Measurements from ENCODE around the gene CAV2. TPM values are rescaled to one million over a fixed set of nuclear protein-coding genes. Genes with fewer than 3 reads are reported as not detected.

The CAV2 gene
- total and polyA plus RNA-seq, 2 of the 8 experiments (the other 6 are each of a cell fraction or from before 2014, with no cell fraction given): 2.8 to 4.7 TPM

GRCh38 chr7:116502201-116503096, 2.9 kb downstream of the CAV2 start:
- H3K4me1 ChIP-seq (replicated peaks in 1 of 4; ENCODE audit: control insufficient read depth in 3 of 4, insufficient read depth in 4 of 4, low read length in 3 of 4): peaks cover 2 to 4% (median 3%) of the 10 kb centered on the region in 4 experiments; a peak in 4 of 7 replicates
- H3K79me2 ChIP-seq (ENCODE audit: control insufficient read depth in 1 of 2, insufficient read depth in 2 of 2, low read length in 2 of 2): no peaks in the 10 kb centered on the region
- H3K23ac ChIP-seq (ENCODE audit: insufficient read length): no peak overlapping the region
- H3K9me3 ChIP-seq (ENCODE audit: insufficient read depth in 2 of 2, low read depth in 1 of 2, low read length in 1 of 2): no peaks in the 10 kb centered on the region
- DNase-seq (ENCODE audit: low read depth in 1 of 2, low spot score in 2 of 2): no peak
- no peak overlapping the region for H3K14ac ChIP-seq (ENCODE audit: insufficient read length)
- no peak overlapping the region for H2AK5ac ChIP-seq (ENCODE audit: low read depth, low read length)
- ChIA-PET CTCF (ENCODE audit: partially characterized antibody) (interaction anchor here (1.5 kb wide), 1 partner anchor 23 kb away, joined by 5 read pairs; no protein-coding TSS in a partner anchor), POLR2A (ENCODE audit: partially characterized antibody) (no interaction called here)
- peaks cover 0 to 2% of the 10 kb centered on the region in 2 experiments for H4K20me1 ChIP-seq (replicated peaks in 1 of 2; ENCODE audit: control insufficient read depth in 1 of 2, insufficient read depth in 2 of 2, low read length in 2 of 2)
- H4K91ac ChIP-seq (replicated peaks; ENCODE audit: insufficient read length, low read length): no peak overlapping the region
- H3K56ac ChIP-seq (replicated peaks; ENCODE audit: insufficient read length, low read depth, low read length): no peak overlapping the region
- no peaks in the 10 kb centered on the region for H3K79me1 ChIP-seq (ENCODE audit: low read depth, low read length)
- H2BK5ac ChIP-seq (ENCODE audit: low read depth, low read length): no peak overlapping the region
- H2AFZ ChIP-seq (ENCODE audit: low read length): no peak overlapping the region
- 86% methylated on average over 2 of the region's 2 CpGs; no CpG with 5 or more reads in 1 of the 2 experiments for WGBS, 2 experiments (ENCODE audit: extremely low coverage in 1 of 2, insufficient coverage in 1 of 2, insufficient read length in 1 of 2, insufficient replicate concordance in 2 of 2, low coverage in 1 of 2, low lambda C conversion rate in 2 of 2, missing lambda C conversion rate in 1 of 2)
- H3K18ac ChIP-seq (ENCODE audit: extremely low read depth, low read length): no peak overlapping the region
- H3K4me2 ChIP-seq (ENCODE audit: insufficient read depth in 1 of 2, low read depth in 2 of 2, low read length in 2 of 2): no peak overlapping the region
- no peak overlapping the region for H2BK20ac ChIP-seq (ENCODE audit: low read length)
- FAIRE-seq: no peak
- H2BK12ac ChIP-seq (ENCODE audit: low read depth, low read length): no peak overlapping the region
- no peak overlapping the region for H3K4ac ChIP-seq (replicated peaks; ENCODE audit: insufficient read length, low read depth, low read length)
- H3K36me3 ChIP-seq (ENCODE audit: control insufficient read depth in 2 of 4, insufficient read depth in 4 of 4, low read length in 3 of 4): no peaks in the 10 kb centered on the region
- H2BK15ac ChIP-seq (ENCODE audit: low read length): no peak overlapping the region
- H3K4me3 ChIP-seq (ENCODE audit: extremely low read depth in 1 of 4, insufficient read depth in 2 of 4, low read depth in 3 of 4, low read length in 4 of 4): no peak overlapping the region
- no peak overlapping the region for H3K27ac ChIP-seq (ENCODE audit: low read depth, low read length)
- no peak overlapping the region for H3K9ac ChIP-seq (replicated peaks in 1 of 4; ENCODE audit: extremely low read depth in 1 of 4, low read depth in 3 of 4, low read length in 3 of 4)
- H3K23me2 ChIP-seq (ENCODE audit: low read depth, low read length): peaks cover 5% of the 10 kb centered on the region; the same call in 1 of the 2 replicates
- H2BK120ac ChIP-seq (replicated peaks; ENCODE audit: low read depth, low read length): no peak overlapping the region
- H3K27me3 ChIP-seq (replicated peaks in 1 of 4; ENCODE audit: control insufficient read depth in 3 of 4, extremely low read depth in 1 of 4, insufficient read depth in 3 of 4, low read length in 3 of 4): peaks cover 0 to 22% (median 16%) of the 10 kb centered on the region in 4 experiments; a peak in 6 of 7 replicates
- H4K8ac ChIP-seq (ENCODE audit: extremely low read depth, insufficient read depth, low read length): no peak overlapping the region
- no peak overlapping the region for H4K5ac ChIP-seq (ENCODE audit: insufficient read length, low read depth, low read length)
- TF ChIP-seq GABPA (IDR thresholded peaks at IDR 0.05; ENCODE audit: borderline replicate concordance, insufficient read depth, low read length) (no peak), EGR1 (IDR thresholded peaks at IDR 0.05; ENCODE audit: borderline replicate concordance, low read depth, low read length) (no peak), CHD2 (IDR thresholded peaks at IDR 0.05; ENCODE audit: low read length) (no peak), SAP30 (IDR thresholded peaks at IDR 0.05; ENCODE audit: insufficient read depth, insufficient replicate concordance, low read length) (no peak), USF2 (IDR thresholded peaks at IDR 0.05; ENCODE audit: low read length) (no peak), SIN3A (conservative IDR thresholded peaks at IDR 0.05 in 1 of 2, IDR thresholded peaks at IDR 0.05 in 1 of 2; ENCODE audit: low read depth in 1 of 2, low read length in 2 of 2) (no peak), CHD1 (IDR thresholded peaks at IDR 0.05; ENCODE audit: low read depth, low read length) (no peak), SP2 (IDR thresholded peaks at IDR 0.05; ENCODE audit: low read length) (no peak), RBBP5 (IDR thresholded peaks at IDR 0.05; ENCODE audit: borderline replicate concordance, low read depth, low read length) (no peak), JUND (IDR thresholded peaks at IDR 0.05; ENCODE audit: low read length) (no peak), TEAD4 (IDR thresholded peaks at IDR 0.05; ENCODE audit: low read depth, low read length) (no peak)
